Activated CD4-positive, alpha-beta T cell treated with anti-CD3 and anti-CD28 coated beads, Interleukin-2, amount 50 U/mL, for 16 hours (primary cell): Measurements from ENCODE around the gene GOSR2.
A peak's percentile ranks its signal among the peaks of the same experiment; 100 is the strongest.
"Not testable (repeated sequence)": the region's sequence is repeated elsewhere in the genome, so short reads cannot be mapped to it uniquely, and the experiment has no call there.

ENCODE experiments used
- DNase-seq: peaks from one replicate; pipeline ENCODE4 v3.0.0-alpha.2; 2020

GOSR2 gene

GRCh38 chr17:46968224-46968834, 45.4 kb downstream of the GOSR2 start:
- DNase-seq = no peak

GRCh38 chr17:46968896-46969295, 45.9 kb downstream of the GOSR2 start:
- DNase-seq = no peak

GRCh38 chr17:46971647-46972300, 48.8 kb downstream of the GOSR2 start:
- no peak for DNase-seq

GRCh38 chr17:46972346-46972745, 49.4 kb downstream of the GOSR2 start:
- no peak for DNase-seq

GRCh38 chr17:46974086-46974485, 51.1 kb downstream of the GOSR2 start:
- DNase-seq = no peak

GRCh38 chr17:46975287-46975686, 52.3 kb downstream of the GOSR2 start:
- DNase-seq = no peak

GRCh38 chr17:46976626-46977270, 53.8 kb downstream of the GOSR2 start:
- no peak for DNase-seq

- DNase-seq = no peak
Measured at GRCh38 chr17:46977348-46977747, 54.4 kb downstream of the GOSR2 start.

GRCh38 chr17:46977750-46978488, 55.0 kb downstream of the GOSR2 start:
- DNase-seq = no peak

GRCh38 chr17:46978489-46979146, 55.7 kb downstream of the GOSR2 start:
- no peak for DNase-seq

GRCh38 chr17:46979147-46979863, 56.3 kb downstream of the GOSR2 start, which contains the start of gene RPRML:
Gene RPRML, minus strand, starts transcription at chr17:46979253. Its CDS starts 246 bp downstream, at chr17:46979007.
- DNase-seq = peak; percentile 25

- no peak for DNase-seq
Measured at GRCh38 chr17:46982577-46982976, 59.6 kb downstream of the GOSR2 start.

GRCh38 chr17:46983782-46984181, 60.8 kb downstream of the GOSR2 start:
- no peak for DNase-seq

GRCh38 chr17:46984341-46984740, 61.4 kb downstream of the GOSR2 start:
- DNase-seq = no peak

GRCh38 chr17:46984892-46985291, 61.9 kb downstream of the GOSR2 start:
- no peak for DNase-seq

- no peak for DNase-seq
Measured at GRCh38 chr17:46986366-46986765, 63.4 kb downstream of the GOSR2 start.

- DNase-seq = not testable (repeated sequence)
Measured at GRCh38 chr17:46987927-46988326, 65.0 kb downstream of the GOSR2 start.

GRCh38 chr17:46989637-46990431, 66.9 kb downstream of the GOSR2 start:
- DNase-seq = no peak

GRCh38 chr17:46991617-46992016, 68.7 kb downstream of the GOSR2 start:
- no peak for DNase-seq
